GM19238 (cell line): ENCODE measurements around the gene RBBP4.
"Not testable (repeated sequence)": the region's sequence is repeated elsewhere in the genome, so short reads cannot be mapped to it uniquely, and the experiment has no call there.

Experiments
- DNase-seq: peaks from one replicate; pipeline ENCODE4 v3.0.0; 2011; ENCODE audit warnings: low spot score; ENCODE audit not compliant: insufficient read length

Gene RBBP4

GRCh38 chr1:32639489-32640075 is 11.4 kb upstream of the RBBP4 start:
- DNase-seq, result no peak

- not testable (repeated sequence) for DNase-seq
Measured at GRCh38 chr1:32642292-32642827, 8.6 kb upstream of the RBBP4 start.

- DNase-seq, result no peak
Measured at GRCh38 chr1:32644426-32644825, 6.6 kb upstream of the RBBP4 start.

- DNase-seq, result no peak
Measured at GRCh38 chr1:32647308-32648134, 3.5 kb upstream of the RBBP4 start.

- peak; percentile 75 for DNase-seq
Measured at GRCh38 chr1:32650248-32650751, 708 bp upstream of the RBBP4 start, which contains the start of gene ZBTB8OS. TSS of gene ZBTB8OS (minus strand) at chr1:32650550. CDS start at chr1:32650529, 21 bp downstream.

GRCh38 chr1:32651461-32652073 is 559 bp downstream of the RBBP4 start:
- peak; percentile 27 for DNase-seq

GRCh38 chr1:32652244-32652962 is 1.4 kb downstream of the RBBP4 start:
- DNase-seq, result no peak

GRCh38 chr1:32659581-32659980 is 8.6 kb downstream of the RBBP4 start:
- no peak for DNase-seq

- DNase-seq, result no peak
Measured at GRCh38 chr1:32665915-32666314, 14.9 kb downstream of the RBBP4 start.

- DNase-seq, result no peak
Measured at GRCh38 chr1:32666901-32667566, 16.0 kb downstream of the RBBP4 start.

GRCh38 chr1:32668716-32669115 is 17.7 kb downstream of the RBBP4 start:
- DNase-seq, result not testable (repeated sequence)

- no peak for DNase-seq
Measured at GRCh38 chr1:32676945-32677344, 25.9 kb downstream of the RBBP4 start.

GRCh38 chr1:32679993-32680392 is 29.0 kb downstream of the RBBP4 start:
- not testable (repeated sequence) for DNase-seq

GRCh38 chr1:32680642-32681041 is 29.6 kb downstream of the RBBP4 start:
- DNase-seq, result no peak

GRCh38 chr1:32681509-32681908 is 30.5 kb downstream of the RBBP4 start:
- DNase-seq, result no peak

GRCh38 chr1:32681999-32682398 is 31.0 kb downstream of the RBBP4 start:
- no peak for DNase-seq

GRCh38 chr1:32683397-32683796 is 32.4 kb downstream of the RBBP4 start:
- no peak for DNase-seq

- no peak for DNase-seq
Measured at GRCh38 chr1:32684167-32684811, 33.3 kb downstream of the RBBP4 start.

GRCh38 chr1:32685498-32685897 is 34.5 kb downstream of the RBBP4 start:
- no peak for DNase-seq

GRCh38 chr1:32686387-32686786 is 35.4 kb downstream of the RBBP4 start:
- DNase-seq, result no peak
